Measurements from ENCODE around the gene BCAS3.
"Not testable (repeated sequence)": the region's sequence is repeated elsewhere in the genome, so short reads cannot be mapped to it uniquely, and the experiment has no call there.

BCAS3 gene

GRCh38 chr17:60677308-60678117, at the start of gene BCAS3:
TSS of gene BCAS3 (plus strand) at chr17:60677851.
- DNase-seq (ENCODE audit: low read depth): peak; percentile 97

DNA sequence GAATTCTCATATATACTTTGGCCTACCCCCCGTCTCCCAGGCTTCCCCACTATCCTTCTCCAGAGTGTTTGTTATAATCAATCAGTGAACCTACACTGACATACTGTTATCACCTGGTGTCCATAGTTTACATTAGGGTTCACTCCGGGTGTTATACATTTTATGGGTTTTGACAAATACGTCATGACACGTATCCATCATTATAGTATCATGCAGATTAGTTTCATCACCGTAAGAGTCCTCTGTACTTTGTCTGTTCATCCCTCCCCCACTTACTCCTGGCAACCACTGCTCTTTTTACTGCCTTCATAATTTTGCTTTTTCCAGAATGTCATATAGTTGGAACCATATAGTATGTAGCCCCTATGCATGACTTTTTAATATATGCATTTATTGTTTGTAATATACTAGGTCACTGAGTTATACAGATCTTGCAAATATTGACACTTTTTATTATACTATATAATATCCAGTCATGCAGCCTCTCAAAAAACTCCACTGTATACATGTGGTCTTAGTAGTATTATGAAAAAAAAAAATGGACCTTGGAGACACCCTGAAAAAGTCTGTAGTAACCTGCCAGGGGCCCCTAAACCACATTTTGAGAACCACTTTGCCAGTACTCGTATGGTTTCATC, 49.3 kb upstream of the BCAS3 start:
- no peak for DNase-seq (ENCODE audit: low read depth)

- no peak for DNase-seq (ENCODE audit: low read depth)
Observed at GRCh38 chr17:60629120-60629519, 48.5 kb upstream of the BCAS3 start.

GRCh38 chr17:60630352-60630751, 47.3 kb upstream of the BCAS3 start:
- no peak for DNase-seq (ENCODE audit: low read depth)

GRCh38 chr17:60631119-60631518, 46.5 kb upstream of the BCAS3 start:
- no peak for DNase-seq (ENCODE audit: low read depth)

GRCh38 chr17:60637683-60638082, 40.0 kb upstream of the BCAS3 start:
- no peak for DNase-seq (ENCODE audit: low read depth)

DNA sequence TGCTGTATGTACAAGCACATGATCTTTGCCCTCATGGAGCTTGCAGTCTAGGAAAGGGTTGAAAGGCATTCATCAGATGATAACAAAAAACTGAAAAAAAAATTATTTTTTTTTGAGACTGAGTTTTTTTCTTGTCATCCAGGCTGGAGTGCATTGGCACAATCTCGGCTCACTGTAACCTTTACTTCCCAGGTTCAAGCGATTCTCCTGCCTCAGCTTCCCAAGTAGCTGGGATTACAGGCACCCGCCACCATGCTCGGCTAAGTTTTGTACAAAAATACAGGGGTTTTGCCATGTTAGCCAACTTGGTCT, 38.7 kb upstream of the BCAS3 start:
- no peak for DNase-seq (ENCODE audit: low read depth)

DNA sequence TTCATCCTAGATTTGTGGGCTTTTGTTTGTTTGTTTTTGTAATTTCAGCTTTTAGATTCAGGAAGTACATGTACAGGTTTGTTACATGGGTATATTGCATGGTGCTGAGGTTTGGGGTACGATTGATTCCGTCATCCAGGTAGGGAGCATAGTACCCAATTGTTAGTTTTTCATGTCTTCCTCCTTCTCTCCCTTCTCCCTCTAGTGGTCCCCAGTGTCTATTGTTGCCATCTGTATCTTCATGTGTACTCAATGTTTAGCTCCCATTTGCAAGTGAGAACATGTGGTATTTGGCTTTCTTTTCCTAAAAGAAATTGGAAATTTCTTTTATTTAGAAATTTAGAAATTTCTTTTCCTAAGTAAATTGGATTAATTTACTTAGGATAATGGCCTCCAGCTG, 37.1 kb upstream of the BCAS3 start:
- DNase-seq (ENCODE audit: low read depth): no peak

DNA sequence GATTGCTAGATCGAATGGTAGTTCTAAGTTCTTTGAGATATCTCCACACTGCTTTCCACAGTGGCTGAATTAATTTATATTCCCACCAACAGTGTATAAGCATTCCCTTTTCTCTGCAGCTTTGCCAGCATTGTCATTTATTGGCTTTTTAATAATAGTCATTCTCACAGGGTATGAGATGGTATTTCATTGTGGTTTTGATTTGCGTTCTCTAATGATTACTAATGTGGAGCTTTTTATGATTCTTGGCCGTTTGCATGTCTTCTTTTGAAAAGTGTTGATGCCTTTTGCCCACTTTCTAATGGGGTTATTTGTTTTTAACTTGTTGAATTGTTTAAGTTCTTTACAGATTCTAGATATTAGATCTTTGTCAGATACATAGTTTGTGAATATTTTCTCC, 36.5 kb upstream of the BCAS3 start:
- DNase-seq (ENCODE audit: low read depth): peak; percentile 20

DNA sequence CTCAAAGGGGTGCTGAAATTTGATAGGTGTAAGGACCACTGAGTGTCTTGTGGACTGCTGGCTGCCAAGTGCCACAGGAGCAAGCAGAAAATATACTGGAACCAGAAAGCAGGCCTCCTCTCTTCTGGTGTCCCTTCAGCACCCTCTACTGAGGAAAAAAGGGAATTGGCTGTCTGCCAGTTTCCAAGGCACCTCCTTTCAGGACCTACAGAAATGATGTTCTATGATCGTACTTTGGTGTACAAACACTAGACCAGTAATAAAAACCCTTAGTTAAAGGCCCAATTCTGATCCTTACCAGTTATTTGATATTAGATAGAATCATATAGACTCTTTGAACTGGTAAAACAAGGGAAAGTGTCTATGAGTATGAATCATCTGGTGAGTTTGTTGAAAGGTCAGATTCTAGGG, 35.8 kb upstream of the BCAS3 start:
- DNase-seq (ENCODE audit: low read depth): peak; percentile 26

DNA sequence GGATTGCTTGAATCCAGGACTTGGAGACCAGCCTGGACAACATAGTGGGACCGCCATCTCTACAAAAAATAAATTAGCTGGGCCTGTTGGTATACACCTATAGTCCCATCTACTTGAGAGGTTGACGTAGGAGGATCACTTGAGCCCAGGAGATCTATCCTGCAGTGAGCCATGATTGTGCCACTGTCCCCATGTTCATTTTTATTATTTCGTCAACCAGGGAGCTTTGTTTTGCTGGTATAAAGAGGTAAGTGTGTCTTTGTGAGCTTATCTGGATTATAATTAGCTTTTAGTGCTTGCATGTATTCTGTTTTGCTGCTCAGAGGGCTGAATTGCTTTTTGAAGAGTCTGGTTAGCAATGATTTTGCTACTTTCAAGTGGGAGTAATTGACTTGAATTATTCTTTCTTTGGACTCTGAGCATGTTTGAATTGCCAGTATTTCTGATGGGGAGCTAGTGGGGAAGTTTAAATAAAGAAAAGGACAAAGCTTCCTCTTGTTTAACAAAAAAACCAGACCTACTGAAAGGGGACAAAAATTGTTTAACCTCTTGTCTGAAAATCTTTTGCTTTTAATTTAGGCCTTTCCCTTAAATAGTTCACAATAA, 31.6 kb upstream of the BCAS3 start:
- no peak for DNase-seq (ENCODE audit: low read depth)

DNA sequence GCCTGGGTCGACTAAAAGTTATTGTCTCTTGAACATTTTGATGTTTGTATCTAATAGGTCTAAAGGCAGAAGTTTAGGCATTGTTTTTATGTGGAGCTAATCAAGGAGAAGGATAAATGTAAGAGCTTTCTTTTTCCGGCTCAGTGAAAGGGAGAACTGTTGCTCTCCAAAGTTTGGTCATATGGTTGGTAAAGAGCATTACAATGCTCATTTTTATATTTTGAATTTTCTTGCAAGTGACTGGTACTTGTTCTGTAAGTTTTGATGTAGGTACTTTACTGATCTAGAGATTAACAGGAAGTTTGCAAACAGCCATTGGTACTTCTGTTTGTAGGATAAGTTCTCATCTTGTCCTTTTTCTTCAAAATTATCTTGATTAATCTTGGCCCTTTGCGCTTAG, 30.9 kb upstream of the BCAS3 start:
- no peak for DNase-seq (ENCODE audit: low read depth)

GRCh38 chr17:60647705-60648104, 29.9 kb upstream of the BCAS3 start:
- DNase-seq (ENCODE audit: low read depth): no peak

- no peak for DNase-seq (ENCODE audit: low read depth)
Observed at GRCh38 chr17:60652454-60653247, 25.0 kb upstream of the BCAS3 start.

- no peak for DNase-seq (ENCODE audit: low read depth)
Observed at GRCh38 chr17:60653569-60653968, 24.1 kb upstream of the BCAS3 start.

- no peak for DNase-seq (ENCODE audit: low read depth)
Observed at GRCh38 chr17:60656499-60656898, 21.2 kb upstream of the BCAS3 start.

DNA sequence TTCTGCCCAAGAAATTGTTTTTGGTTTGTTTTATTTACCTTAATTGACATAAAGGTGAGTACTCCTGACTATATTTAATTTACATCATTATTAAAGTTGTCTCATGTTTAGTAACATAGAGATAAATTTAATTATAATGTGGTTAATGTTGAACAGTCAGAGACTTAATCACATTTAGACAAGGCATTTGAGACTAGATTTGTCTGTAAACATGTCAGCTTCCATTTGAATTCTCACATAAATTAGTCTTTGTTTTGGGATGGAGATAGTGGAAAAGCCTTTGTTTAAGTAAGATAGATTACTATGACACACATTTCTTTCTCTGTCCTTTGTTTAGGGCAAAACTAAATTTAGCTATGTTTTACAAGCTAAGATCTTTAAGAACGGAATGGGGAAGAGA, 18.5 kb upstream of the BCAS3 start:
- DNase-seq (ENCODE audit: low read depth): no peak

DNA sequence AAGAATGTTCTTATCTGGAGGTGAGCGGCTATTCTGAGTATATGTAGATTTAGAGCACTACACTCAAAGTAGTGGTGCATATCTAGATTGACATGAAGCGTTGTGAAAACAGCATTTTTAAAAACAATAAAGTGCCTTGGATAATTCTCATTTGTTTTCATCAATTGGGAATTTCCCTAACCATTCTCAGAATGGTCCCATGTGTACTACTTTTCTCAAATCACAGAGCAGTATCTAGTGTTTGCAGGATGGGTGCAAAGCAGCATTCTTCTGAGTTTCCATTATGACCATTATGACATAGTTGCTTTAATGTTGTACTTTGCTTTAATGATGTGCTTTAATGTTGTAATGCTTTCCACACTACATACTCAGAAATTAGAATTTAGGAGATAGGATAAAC, 16.2 kb upstream of the BCAS3 start:
- no peak for DNase-seq (ENCODE audit: low read depth)

DNA sequence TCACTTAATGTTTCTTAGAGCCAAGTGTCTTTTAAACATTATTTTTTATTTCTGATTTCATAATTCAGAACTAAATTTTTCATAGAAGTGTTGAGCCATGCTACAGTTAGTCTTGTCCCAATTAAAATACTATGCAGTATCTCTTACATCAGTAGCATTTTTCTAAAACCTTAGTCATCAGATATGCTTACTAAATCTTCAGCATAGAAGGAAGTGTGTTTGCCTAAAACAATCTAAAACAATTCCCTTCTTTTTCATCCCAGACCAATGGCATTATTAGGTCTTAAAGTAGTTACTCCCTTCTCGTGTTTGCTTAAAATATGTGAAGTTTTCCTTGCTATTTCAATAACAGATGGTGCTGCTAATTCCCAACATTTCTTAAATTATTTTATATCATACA, 13.6 kb upstream of the BCAS3 start:
- DNase-seq (ENCODE audit: low read depth): peak; percentile 49

- no peak for DNase-seq (ENCODE audit: low read depth)
Observed at GRCh38 chr17:60665602-60666001, 12.0 kb upstream of the BCAS3 start.

GRCh38 chr17:60668741-60669140, 8.9 kb upstream of the BCAS3 start:
- DNase-seq (ENCODE audit: low read depth): not testable (repeated sequence)

- no peak for DNase-seq (ENCODE audit: low read depth)
Observed at GRCh38 chr17:60671482-60671881, 6.2 kb upstream of the BCAS3 start.

- DNase-seq (ENCODE audit: low read depth): not testable (repeated sequence)
Observed at GRCh38 chr17:60674637-60675036, 3.0 kb upstream of the BCAS3 start.
